ENCODE measurements around the gene ZNRF2.

DNA sequence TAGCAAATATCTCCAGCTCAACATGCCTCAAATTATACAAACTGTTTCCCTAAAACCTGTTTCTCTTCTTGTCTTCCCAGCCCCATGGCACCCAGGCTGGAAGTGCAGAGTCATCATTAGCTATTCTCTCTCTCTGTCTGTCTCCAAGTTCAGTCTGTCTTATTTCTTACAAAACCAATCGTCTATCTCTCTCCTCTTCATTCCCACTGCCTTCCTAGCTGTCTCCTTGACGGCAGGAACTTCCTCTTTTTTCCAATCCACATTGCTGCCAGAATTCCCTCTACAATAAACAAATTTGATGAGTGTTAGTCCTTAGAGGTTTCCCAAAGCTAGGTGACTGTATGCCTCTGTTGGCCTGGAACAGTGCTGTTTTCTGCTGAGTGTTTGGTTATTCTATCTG lies 14.9 kb upstream of the ZNRF2 start:
- TF ChIP-seq, protein P1, sequence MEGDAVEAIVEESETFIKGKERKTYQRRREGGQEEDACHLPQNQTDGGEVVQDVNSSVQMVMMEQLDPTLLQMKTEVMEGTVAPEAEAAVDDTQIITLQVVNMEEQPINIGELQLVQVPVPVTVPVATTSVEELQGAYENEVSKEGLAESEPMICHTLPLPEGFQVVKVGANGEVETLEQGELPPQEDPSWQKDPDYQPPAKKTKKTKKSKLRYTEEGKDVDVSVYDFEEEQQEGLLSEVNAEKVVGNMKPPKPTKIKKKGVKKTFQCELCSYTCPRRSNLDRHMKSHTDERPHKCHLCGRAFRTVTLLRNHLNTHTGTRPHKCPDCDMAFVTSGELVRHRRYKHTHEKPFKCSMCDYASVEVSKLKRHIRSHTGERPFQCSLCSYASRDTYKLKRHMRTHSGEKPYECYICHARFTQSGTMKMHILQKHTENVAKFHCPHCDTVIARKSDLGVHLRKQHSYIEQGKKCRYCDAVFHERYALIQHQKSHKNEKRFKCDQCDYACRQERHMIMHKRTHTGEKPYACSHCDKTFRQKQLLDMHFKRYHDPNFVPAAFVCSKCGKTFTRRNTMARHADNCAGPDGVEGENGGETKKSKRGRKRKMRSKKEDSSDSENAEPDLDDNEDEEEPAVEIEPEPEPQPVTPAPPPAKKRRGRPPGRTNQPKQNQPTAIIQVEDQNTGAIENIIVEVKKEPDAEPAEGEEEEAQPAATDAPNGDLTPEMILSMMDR (IDR thresholded peaks at IDR 0.05 in 4 of 5, conservative IDR thresholded peaks at IDR 0.05 in 1 of 5) = no peak
- no peak for TF ChIP-seq POLR2A (IDR thresholded peaks at IDR 0.05)

Measured in gastrocnemius medialis (tissue), 4 donors.